ENCODE results near the gene APOD. TPM values are rescaled to one million over a fixed set of nuclear protein-coding genes. Genes with fewer than 3 reads are reported as not detected.

Gene APOD
- total RNA-seq, 1 experiment from 2014 or later, result not detected

GRCh38 chr3:195526492-195526891 is 57.2 kb downstream of the APOD start:
- ATAC-seq (no peak), DNase-seq (ENCODE audit: low read depth, low spot score) (no peak)
- H3K27ac ChIP-seq (ENCODE audit: low read length), result no peak overlapping the region
- H3K4me3 ChIP-seq (ENCODE audit: low read depth in 2 of 2, low read length in 2 of 2), result no peak overlapping the region
- H3K27me3 ChIP-seq (ENCODE audit: control insufficient read depth, insufficient read depth, low read length), result no peaks in the 10 kb centered on the region
- H3K36me3 ChIP-seq (ENCODE audit: control insufficient read depth, insufficient read depth, low read length), result peaks cover 2% of the 10 kb centered on the region; the same call in 1 of the 2 replicates
- TF ChIP-seq CTCF (IDR thresholded peaks at IDR 0.05) (no peak), TCF7L2 (IDR thresholded peaks at IDR 0.05; ENCODE audit: low read depth, low read length) (no peak), SIN3A (IDR thresholded peaks at IDR 0.05; ENCODE audit: borderline replicate concordance, insufficient read depth, low read depth, low read length) (no peak), POLR2AphosphoS5 (IDR thresholded peaks at IDR 0.05; ENCODE audit: low read depth, low read length) (no peak), REST (IDR thresholded peaks at IDR 0.05; ENCODE audit: insufficient read depth in 1 of 2, low read depth in 2 of 2, low read length in 1 of 2) (no peak)
- no peaks in the 10 kb centered on the region for H3K4me1 ChIP-seq (ENCODE audit: control insufficient read depth, insufficient read depth, low read length)
- POLR2A ChIA-PET, result no interaction called here
- intact Hi-C loops (cut with micrococcal nuclease; ENCODE audit: unreplicated experiment) (loop anchor here (10.0 kb wide), 1 partner anchor 842 kb away; the partner anchor contains the start of gene FAM43A), in situ Hi-C loops (cut with HindIII; ENCODE audit: low pct_unique_long_range_greater_than_20kb, low sequenced_read_pairs) (no loop called here)
- BruUV-seq (replicated peaks), result no TSS peak
- CTCF ChIA-PET, result no interaction called here
- H3K9me3 ChIP-seq (ENCODE audit: control insufficient read depth, insufficient read depth, low read depth, low read length), result no peaks in the 10 kb centered on the region

- no peaks in the 10 kb centered on the region for H3K27me3 ChIP-seq (ENCODE audit: control insufficient read depth, insufficient read depth, low read length)
- ChIA-PET POLR2A (no interaction called here), CTCF (no interaction called here)
- H3K4me1 ChIP-seq (ENCODE audit: control insufficient read depth, insufficient read depth, low read length), result no peaks in the 10 kb centered on the region
- TF ChIP-seq CTCF (IDR thresholded peaks at IDR 0.05) (no peak), REST (IDR thresholded peaks at IDR 0.05; ENCODE audit: insufficient read depth in 1 of 2, low read depth in 2 of 2, low read length in 1 of 2) (no peak), TCF7L2 (IDR thresholded peaks at IDR 0.05; ENCODE audit: low read depth, low read length) (no peak)
- intact Hi-C loops (cut with micrococcal nuclease; ENCODE audit: unreplicated experiment) (loop anchor here (10.0 kb wide), 1 partner anchor 840 kb away; the partner anchor contains the start of gene FAM43A), in situ Hi-C loops (cut with HindIII; ENCODE audit: low pct_unique_long_range_greater_than_20kb, low sequenced_read_pairs) (no loop called here)
- no peak overlapping the region for H3K4me3 ChIP-seq (ENCODE audit: low read depth in 2 of 2, low read length in 2 of 2)
- H3K27ac ChIP-seq (ENCODE audit: low read length), result no peak overlapping the region
- no peaks in the 10 kb centered on the region for H3K9me3 ChIP-seq (ENCODE audit: control insufficient read depth, insufficient read depth, low read depth, low read length)
- H3K36me3 ChIP-seq (ENCODE audit: control insufficient read depth, insufficient read depth, low read length), result peaks cover 2% of the 10 kb centered on the region; the same call in 1 of the 2 replicates
- DNase-seq (ENCODE audit: low read depth, low spot score), result no peak
- ATAC-seq, result no peak
- no TSS peak for BruUV-seq (replicated peaks)
Observed at GRCh38 chr3:195524171-195524896, 59.4 kb downstream of the APOD start.

All from Panc1 (cell line).